Stimulated activated CD4-positive, alpha-beta T cell treated with anti-CD3 and anti-CD28 coated beads, Interleukin-15, amount 100 ng/mL, for 1 hour (primary cell): ENCODE results near the gene EDN1.

ENCODE experiments used
- DNase-seq, 2 donors: peaks; one replicate each; pipeline ENCODE4 v3.0.0-alpha.2; 2020; ENCODE audit warnings: low read depth in 1 of 2, low spot score in 1 of 2

The EDN1 gene

DNA sequence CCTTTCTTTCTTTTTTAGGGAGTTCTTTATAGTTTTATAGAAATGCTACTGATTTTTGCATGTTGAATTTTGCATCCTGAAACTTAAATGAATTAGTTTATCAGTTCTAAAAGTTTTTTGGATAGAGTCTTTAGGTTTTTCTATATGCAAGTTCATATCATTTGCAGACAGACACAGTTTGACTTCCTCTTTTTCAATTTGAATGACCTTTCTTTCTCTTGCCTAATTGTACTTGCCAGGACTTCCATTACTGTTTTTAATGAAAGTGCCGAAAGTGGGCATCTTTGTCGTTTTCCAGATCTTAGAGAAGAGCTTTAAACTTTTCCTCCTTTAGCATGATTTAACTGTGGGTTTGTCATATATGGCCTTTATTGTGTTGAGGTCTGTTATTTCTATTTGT is 21.1 kb upstream of the EDN1 start:
- no peak for DNase-seq

DNA sequence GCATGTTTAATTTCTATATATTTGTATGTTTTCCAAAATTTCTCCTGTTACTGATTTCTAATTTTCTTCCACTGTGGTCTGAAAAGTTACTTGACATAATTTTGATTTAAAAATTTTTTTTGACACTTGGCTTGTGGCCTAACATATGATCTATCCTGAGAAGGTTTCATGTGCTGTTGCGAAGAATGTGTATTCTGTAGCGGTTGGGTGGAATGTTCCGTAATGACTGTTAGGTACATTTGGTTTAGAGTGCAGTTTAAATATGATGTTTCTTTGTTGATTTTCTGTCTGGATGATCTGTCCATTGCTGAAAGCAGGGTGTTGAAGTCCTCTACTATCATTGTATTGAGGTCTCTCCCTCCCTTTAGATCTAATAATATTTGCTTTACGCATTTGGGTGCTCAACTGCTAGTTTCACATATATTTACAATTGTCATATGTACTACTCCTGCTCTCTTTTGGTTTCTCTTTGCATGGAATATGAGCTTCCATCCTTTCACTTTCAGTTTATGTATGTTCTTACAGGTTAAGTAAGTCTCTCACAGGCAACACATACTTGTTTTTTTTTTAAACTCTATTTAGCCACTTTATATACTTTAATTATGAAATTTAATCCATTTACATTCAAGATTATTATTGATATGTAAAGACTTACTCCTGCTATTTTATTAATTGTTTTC is 19.5 kb upstream of the EDN1 start:
- DNase-seq, result no peak

DNA sequence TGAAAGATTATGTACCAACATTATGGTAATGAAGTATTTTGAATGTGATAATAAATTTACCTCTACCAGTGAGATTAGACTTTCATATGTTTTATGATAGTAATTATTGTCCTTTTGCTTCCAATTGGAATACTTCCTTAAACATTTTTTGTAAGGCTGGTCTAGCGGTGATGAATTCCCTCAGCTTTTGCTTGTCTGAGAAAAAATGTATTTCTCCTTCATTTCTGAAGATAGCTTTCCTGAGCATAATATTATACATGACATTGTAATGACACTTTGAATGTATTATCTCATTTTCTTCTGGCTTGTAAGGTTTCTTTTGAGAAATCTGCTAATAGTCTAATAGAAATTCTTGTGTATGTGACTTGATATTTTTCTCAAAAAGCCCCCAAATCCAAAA is 18.6 kb upstream of the EDN1 start:
- no peak for DNase-seq

DNA sequence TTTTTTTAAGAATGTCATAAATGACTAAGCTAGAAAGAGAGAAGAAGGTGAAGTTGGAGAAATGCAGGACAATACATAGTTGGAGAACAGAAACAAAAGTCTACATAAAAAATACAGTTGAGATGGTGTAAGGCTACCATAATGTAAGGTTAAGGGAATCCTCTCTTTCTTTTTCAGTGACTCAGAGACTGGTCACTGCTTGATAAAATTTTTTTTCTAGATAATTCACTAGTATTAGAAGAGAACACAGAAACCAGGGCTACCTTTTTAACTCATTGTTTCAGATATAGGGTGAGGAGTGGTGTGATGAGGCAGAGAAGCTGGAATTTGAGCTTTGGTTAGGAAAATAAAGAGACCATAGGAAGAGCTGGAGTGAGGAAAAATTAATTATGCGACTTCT is 18.2 kb upstream of the EDN1 start:
- no peak for DNase-seq

DNA sequence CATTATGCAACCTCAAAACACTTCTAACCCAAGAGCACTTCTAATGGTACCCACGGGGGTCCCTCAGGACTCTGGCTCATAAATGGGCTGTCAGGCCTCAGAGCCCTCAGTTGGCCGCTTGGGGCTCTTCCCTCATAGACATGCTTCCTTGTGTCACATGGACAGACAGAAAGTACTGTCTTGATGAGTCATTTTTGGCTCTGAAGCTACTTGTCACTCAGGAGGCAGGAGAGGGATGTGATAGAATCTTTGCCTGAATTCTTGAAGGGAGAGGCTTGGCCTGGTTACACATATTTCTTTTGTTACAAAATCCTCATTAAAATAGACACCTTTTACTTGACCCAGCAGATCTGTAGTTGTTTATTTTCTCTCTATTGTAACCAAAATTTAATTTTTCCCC is 15.1 kb upstream of the EDN1 start:
- DNase-seq, result no peak

DNA sequence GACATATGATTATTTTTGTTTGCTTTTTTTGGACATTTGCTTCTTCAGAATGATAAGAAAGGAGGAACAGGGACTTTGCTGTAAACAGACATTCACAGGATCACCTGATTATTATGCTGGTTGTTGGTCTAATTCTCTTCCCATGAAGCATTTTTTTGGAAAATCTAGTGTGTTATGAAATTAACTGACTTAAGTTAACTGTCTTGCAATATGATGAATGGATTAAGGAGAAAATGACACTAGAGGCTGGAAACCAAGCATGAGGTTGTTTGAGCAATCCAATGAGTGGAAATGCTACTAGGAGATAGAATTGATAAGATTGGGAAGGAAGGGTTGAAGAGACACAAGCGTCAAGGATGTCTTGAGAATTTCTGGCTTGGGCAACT is 13.2 kb upstream of the EDN1 start:
- DNase-seq, result no peak

DNA sequence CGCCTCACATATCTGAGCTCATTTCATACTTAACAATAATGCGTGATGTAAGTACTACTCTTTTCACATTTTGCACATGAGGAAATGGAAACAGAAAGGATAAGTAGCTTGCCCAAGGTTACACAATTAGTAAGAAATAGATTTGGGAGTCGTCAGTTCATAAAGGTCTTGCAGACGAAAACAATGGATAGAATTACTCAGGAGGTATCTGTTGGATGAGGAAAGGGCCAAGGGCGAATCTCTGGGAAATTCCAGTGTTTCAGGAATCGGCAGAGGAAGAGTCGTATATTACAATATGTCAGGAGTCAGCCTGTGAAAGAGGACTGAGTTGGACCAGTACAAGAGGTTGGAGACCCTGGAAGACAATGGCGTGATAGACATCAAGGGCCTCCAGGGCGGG is 12.8 kb upstream of the EDN1 start:
- DNase-seq, result no peak

DNA sequence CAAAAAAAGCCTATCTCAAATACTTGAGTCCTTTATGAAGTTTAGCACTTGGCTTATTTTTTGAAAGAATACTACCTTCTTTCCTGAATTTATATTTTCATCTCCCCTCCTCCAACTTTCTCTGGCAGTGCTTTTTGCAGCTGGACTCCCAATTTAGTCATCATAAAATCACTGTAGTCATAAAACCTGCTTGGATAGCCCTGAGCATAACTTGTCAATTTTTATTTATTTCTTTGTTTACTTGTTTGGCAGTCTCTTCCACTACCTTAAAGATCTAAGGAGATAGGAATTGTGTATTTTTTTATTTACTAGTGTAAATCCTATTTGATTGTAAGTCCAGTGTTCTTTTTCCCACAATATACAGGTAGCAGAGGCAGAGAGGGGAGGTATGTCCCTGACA is 11.2 kb upstream of the EDN1 start:
- DNase-seq, result no peak

DNA sequence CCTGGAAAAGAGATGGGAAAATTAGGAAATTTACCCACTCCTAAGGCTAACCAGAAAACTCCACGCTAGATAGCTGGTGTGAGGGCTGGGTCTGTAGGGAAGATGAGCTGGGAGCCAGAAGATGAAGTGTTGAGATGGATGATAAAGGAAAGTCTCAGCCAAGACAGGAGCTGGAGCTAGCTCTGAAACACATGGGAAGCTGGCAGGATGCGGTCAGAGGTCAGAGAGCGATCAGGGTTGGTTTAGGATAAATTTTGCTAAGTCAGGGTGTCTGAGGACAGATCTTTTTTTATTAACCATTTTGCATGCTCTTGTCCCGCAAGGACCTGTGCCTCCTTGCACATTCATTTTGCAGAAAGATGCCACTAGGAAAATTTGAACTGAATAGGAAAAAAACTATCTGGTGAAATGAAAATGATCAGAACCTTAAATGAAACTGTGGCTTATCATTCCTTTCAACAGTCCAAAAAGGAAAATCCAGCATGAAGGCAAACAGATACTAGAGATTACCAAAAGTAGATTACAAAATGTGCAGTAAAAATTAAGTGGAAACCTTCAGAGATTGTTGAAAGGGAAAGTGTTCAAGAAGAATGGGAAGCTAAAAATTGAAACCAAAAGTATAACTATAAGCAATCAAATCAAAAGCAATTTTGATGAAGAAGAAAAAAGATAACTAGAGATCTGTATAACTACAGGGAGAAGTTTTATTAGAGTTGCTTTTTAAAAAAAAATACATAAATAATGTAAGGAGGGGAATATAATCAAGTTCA is 10.7 kb upstream of the EDN1 start:
- no peak for DNase-seq

DNA sequence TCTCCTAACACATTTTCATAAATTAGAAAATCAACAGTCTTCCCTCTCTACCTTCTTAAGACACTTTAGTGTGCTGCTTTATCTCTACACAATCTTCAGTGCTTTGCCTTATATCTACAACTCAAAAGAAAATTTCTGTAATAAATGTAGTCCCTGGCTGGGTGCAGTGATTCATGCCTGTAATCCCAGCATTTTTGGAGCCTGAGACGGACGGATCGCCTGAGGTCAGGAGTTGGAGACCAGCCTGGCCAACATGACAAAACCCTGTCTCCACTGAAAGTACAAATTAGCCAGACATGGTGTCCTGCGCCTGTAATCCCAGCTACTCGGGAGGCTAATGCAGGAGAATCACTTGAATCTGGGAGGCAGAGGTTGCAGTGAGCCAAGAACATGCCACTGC is 9.7 kb upstream of the EDN1 start:
- no peak for DNase-seq

DNA sequence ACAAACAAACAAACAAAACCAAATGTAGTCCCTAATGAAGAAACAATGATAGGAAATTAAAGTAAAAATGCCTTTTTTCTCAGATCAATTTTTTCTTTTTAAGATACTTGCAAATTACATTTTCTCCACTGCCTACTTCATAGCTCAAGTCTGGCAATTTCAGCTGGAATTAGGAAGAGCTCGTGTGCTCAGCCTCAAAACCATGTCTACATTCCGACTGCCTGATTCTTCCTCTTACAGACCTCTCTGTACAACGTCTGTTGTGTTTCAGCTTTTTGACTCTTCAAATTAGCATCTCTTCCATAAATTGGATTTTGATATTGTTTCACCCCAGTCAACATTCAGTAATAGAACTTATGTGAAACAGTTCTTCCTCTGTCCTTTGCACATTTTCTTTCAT is 9.3 kb upstream of the EDN1 start:
- no peak for DNase-seq

DNA sequence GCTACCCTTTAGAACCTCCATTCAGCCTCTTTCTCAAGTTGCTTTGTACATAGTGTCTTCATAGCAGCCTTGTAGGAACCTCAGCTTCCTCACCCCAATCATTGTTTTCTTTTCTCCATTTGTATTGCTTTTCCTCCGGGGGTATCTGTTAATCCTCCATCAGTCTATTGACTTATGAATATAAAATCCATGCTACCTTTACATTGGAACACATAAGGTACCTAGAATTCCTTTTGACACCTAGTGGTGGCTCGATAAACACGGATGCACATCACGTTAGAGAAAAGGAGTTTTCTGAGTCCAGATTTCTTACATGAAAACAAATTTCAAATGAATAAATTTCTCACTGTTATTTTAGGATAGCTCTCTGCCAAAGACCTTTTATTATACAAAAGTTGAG is 6.3 kb upstream of the EDN1 start:
- DNase-seq, result no peak

DNA sequence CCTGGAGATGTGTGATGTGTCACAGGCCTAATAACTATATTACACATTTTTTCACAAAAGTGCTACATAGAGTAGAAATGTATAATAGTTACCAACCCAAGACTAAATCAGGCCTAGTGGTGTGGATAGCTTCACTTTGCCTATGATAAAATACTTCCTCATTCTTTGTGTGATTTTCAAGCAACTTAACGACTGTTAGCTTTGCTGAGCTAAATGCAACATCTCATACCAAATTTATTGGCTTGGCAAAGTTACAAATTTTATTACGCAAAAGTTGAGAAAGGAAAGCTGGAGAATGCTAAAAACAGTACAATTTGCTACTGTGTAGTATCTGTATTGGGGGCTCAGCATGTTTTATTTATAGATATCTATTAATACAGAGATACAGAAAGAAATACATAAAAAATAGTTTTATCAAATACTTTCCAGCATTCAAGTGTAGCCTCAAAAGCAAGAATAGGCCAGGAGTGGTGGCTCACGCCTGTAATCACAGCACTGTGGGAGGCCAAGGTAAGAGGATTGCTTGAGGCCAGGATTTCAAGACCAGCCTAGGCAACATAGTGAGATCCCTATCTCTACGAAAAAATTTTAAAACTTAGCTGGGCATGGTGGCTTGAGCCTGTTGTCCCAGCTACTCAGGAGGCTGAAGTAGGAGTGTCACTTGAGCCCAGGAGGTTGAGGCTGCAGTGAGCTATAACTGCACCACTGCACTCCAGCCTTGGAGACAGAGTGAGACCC is 3.6 kb upstream of the EDN1 start:
- DNase-seq, result no peak

DNA sequence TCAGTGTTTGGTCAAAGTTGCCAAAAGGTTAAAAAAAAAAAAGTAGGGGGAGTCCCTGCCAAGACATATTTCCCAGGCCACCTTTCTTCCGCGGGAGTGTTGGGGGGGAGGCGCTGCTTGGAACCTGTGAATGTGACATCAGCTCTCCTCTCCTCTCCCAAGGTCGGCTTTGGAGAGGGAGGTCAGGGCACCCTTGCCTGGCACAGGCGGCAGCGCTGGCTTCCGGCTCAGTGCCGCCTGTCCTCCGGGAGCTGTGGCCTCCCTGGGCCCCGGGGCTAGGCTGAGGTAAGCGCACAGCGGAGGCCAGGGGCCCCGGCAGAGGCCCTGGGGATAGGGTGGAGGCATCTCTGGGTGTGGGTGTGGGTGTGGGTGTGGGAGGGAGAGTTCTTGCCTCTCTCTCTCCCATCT is 1.9 kb upstream of the EDN1 start:
- no peak for DNase-seq

DNA sequence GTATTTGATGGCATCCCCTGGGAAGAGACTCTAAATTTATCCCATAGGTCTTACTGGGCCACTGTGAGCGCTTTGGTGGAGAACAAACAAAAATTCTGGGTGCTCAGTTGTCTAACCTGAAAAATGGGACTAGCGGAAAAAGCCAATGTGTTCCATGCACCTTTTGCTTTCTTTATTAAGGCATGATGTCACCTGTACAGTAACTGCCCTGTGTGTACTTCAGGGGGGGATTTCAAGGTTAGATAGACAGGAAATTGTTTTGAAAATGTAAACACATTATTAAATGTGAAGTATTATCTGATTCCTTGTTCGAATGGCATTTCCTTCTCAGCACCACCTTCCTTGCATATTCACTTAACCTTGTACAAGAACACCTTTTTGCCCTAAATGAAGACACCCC is 1.2 kb upstream of the EDN1 start:
- DNase-seq, result no peak

DNA sequence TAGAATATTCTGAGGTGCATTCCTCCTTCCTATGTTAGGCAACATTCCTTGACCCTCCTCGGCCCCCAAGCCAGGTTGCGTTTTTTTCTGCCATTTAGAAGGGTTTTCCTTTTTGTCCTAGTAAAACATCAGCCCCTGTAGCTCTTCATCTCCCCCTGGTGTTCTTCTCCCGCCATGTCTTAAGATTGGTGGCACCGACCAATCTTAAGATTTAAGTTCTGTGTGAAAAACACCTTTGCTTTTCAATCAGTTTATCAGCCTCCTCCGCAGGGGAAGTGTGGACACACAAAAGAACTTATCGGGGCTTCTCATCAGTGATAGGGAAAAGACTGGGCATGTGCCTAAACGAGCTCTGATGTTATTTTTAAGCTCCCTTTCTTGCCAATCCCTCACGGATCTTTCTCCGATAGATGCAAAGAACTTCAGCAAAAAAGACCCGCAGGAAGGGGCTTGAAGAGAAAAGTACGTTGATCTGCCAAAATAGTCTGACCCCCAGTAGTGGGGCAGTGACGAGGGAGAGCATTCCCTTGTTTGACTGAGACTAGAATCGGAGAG is 719 bp upstream of the EDN1 start:
- no peak for DNase-seq

DNA sequence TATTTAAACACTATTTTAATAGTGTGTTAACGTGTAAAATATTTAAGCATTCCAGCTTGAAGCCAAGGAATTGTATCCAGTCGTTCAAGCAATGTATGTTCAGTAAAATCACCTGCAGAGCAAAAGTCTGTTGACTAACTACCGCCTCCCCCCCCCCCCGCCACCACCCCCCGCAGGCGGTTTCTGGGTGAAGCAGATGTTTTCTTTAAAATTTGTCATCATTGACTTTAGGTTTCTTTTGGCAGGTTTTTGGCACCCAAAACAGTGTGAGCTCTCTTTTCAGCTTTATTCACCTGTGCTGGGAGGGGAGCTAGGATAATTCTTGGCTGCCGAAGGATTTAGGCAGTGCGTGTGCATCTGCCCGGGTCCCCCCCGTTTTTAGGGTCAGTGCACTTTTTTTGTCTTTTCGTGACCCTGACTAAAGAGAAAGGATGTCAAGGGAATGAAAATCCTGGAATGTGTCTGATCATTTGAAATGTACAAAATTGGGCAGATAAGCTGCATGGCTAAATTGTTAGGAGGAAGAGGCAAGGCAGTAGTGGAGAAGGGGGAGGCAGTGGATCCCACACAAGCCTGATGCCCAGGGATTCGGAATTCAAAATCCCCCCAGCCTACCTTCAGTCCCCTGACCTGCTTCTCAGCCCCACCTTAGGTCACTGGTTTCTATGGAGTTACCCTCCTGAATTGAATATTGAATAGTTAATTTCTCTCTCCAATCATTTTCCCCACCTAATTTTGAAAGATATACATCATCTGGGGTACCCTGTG is 1.1 kb downstream of the EDN1 start:
- no peak for DNase-seq

DNA sequence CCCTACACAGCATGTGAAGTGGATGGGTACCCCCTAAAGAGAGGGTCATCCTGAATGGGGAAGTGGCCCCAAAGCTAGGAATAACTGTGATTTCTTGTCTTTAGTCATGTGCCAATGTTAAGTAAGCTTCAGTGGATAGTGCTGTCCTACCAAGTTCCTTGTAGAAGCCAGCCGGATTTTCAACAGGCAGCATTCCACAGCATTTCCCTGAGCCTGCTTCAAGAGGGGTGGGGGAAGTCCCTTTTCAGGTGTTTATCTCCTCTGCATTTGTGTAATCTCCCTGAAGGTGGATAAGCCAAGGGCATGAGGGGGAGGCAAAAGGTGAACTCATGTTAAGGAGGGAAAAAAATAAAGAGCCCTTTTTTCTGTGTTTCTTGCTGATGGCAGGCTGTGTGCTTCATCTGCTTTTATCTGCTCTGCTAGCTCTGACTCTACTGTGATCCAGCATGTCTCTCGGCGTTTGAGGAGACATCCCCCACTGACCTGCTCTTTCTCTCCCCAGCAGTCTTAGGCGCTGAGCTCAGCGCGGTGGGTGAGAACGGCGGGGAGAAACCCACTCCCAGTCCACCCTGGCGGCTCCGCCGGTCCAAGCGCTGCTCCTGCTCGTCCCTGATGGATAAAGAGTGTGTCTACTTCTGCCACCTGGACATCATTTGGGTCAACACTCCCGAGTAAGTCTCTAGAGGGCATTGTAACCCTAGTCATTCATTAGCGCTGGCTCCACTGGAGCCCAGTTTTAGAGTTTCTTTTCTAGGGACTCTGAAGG is 1.9 kb downstream of the EDN1 start:
- DNase-seq, result no peak

DNA sequence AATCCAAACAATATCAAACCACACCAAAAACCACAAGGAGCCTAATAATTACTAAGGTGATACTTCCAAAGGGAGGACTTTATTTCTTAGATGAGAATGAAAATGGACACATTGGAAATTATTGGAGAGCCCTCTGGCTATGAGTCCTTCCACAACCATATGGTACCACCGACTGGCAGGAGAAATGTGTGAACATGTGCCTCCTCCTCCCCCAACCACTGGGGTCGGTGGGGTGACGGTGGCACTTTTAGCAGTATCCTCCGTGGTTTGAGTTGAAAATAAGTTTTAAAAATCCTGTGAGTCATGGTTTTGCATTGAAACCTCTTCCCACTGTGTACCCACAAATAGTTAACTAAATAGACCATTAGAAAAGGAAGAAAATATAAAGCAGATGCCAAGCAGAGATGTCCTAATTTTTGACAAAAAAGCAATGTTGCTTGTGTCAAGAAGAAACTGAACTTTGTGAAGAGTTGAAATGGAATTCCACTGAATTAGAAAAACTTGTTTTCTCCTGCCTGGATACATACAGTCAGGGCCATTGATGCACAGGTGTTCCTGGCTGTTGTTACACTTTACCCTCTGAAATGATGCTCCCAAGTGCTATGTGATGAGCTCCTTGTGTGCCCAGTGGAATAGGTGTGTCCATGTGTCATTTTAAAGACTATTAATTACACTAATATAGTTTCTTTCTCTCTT is 3.2 kb downstream of the EDN1 start:
- no peak for DNase-seq
